Cardiac muscle cell (in vitro differentiated cells and primary cell): ENCODE results near the gene RAB4B. TPM values are rescaled to one million over a fixed set of nuclear protein-coding genes. Genes with fewer than 3 reads are reported as not detected.

Experiments used
- DNase-seq, 2 donors: peaks; one replicate each; pipeline versions ENCODE4 v3.0.0 to v3.0.0-alpha.2; 2010 to 2017; ENCODE audit warnings: low read depth in 1 of 2, low spot score in 1 of 2
- H3K27ac ChIP-seq: fragments of 200-600 bp; sonication (generic); 2 replicates; pipeline ENCODE4 v1.5.1; 2016
- H3K27me3 ChIP-seq: fragments of 200-600 bp; sonication (generic); 2 replicates; pipeline ENCODE4 v1.6.0; 2016; ENCODE audit warnings: control low read depth
- H3K36me3 ChIP-seq: fragments of 200-600 bp; sonication (generic); 2 replicates; pipeline ENCODE4 v1.5.1; 2016; ENCODE audit warnings: control low read depth
- H3K4me1 ChIP-seq: fragments of 200-600 bp; sonication (generic); 2 replicates; pipeline ENCODE4 v1.8.1; 2017; ENCODE audit warnings: low read depth, mild to moderate bottlenecking, mixed run types
- H3K4me3 ChIP-seq: fragments of 200-600 bp; sonication (generic); 2 replicates; pipeline ENCODE4 v1.5.1; 2016; ENCODE audit warnings: mild to moderate bottlenecking
- H3K9me3 ChIP-seq: fragments of 200-600 bp; sonication (generic); 2 replicates; pipeline ENCODE4 v1.5.1; 2017; ENCODE audit warnings: low read depth, mild to moderate bottlenecking, control low read depth
- CTCF ChIP-seq: IDR thresholded peaks from 2 replicates; pipeline ENCODE4 v1.5.1; 2012; ENCODE audit warnings: low read depth, mild to moderate bottlenecking, low read length
- polyA plus RNA-seq: library from polyadenylated mRNA; unstranded; fragments of >200 nt; fragmentation: Nextera tagmentation; extraction: Ambion mirVana; gene quantifications from 2 replicates; pipeline ENCODE4 v1.2.1, GENCODE V29; 2016
- total RNA-seq: library from RNA; depleted of rRNA; stranded (reverse); fragments of >200 nt; gene quantifications from 2 replicates; pipeline ENCODE4 v1.2.3, GENCODE V29; 2016

RAB4B gene
- total and polyA plus RNA-seq, 2 experiments from 2014 or later = 15.8 to 38.9 TPM

DNA sequence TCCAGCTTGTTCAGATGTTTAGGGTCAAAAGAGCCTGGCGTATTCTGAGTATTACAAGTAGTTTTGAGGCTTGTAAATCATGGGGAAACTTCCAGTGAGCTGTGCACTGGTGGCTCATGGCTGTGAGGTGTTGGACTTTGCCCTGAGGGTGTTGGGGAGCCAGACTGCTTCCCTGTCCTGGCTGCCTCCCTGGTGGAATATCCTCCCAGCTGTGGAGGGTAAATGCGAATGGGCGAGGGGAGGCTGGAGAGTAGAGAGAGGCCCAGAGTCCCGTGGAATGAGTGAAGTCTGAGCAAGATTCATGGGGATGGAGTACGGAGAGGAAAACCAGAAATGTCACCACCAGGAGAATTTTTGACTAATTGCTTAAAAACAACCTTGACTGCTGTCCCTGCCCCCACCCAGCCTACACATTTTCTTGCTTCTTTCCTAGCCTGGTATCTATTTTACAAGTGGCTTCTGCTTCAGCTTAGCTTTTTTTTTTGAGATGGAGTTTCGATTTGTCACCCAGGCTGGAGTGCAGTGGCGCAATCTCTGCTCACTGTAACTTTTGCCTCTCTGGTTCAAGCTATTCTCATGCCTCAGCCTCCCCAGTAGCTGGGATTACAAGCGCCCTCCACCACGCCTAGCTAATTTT is 23.3 kb upstream of the RAB4B start:
- peak overlapping the region; percentile 36 for H3K27ac ChIP-seq
- no peak for TF ChIP-seq CTCF

GRCh38 chr19:40755248-40755624 is 22.8 kb upstream of the RAB4B start:
- Histone ChIP-seq H3K36me3 (peaks cover 21% of the 10 kb centered on the region), H3K27ac (no peak overlapping the region), H3K4me3 (no peak overlapping the region), H3K4me1 (no peaks in the 10 kb centered on the region), H3K9me3 (no peaks in the 10 kb centered on the region), H3K27me3 (no peaks in the 10 kb centered on the region)
- DNase-seq = no peak
- TF ChIP-seq CTCF = no peak

More for the DNA sequence above, 23.3 kb upstream of the RAB4B start:
- peaks cover 2% of the 10 kb centered on the region for H3K4me1 ChIP-seq
- H3K4me3 ChIP-seq = no peak overlapping the region
- DNase-seq = peak in 1 of 2 donors; percentile 30
- no peaks in the 10 kb centered on the region for H3K27me3 ChIP-seq
- peaks cover 17% of the 10 kb centered on the region for H3K36me3 ChIP-seq
- H3K9me3 ChIP-seq = no peaks in the 10 kb centered on the region

DNA sequence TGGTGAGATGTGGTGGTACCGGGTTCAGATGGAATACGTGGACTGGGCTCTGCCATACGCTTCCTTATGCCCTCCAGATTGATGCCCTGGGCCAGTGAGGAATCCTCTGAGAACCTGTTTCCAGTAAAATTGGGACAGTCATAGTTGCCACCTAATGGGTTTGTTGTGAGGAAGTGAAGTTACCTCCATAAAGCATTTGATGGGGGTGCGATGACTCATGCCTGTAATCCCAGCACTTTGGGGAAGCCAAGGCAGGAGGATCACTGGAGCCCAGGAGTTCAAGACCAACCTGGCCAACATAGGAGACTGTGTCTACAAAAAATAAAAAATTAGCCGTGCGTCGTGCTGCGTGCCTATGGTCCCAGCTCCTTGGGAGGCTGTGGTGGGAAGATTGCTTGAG is 22.3 kb upstream of the RAB4B start:
- Histone ChIP-seq H3K9me3 (no peaks in the 10 kb centered on the region), H3K36me3 (peaks cover 26% of the 10 kb centered on the region), H3K27me3 (no peaks in the 10 kb centered on the region), H3K27ac (no peak overlapping the region), H3K4me3 (no peak overlapping the region), H3K4me1 (no peaks in the 10 kb centered on the region)
- DNase-seq = no peak
- TF ChIP-seq CTCF = no peak

- no peak overlapping the region for H3K27ac ChIP-seq
- H3K9me3 ChIP-seq = no peaks in the 10 kb centered on the region
- no peak for DNase-seq
- no peak for TF ChIP-seq CTCF
- H3K36me3 ChIP-seq = peaks cover 28% of the 10 kb centered on the region
- H3K4me1 ChIP-seq = no peaks in the 10 kb centered on the region
- H3K27me3 ChIP-seq = no peaks in the 10 kb centered on the region
- no peak overlapping the region for H3K4me3 ChIP-seq
These were observed 21.4 kb upstream of the RAB4B start for GRCh38 chr19:40756502-40757110.

- DNase-seq = no peak
- Histone ChIP-seq H3K4me3 (no peak overlapping the region), H3K9me3 (no peaks in the 10 kb centered on the region), H3K4me1 (no peaks in the 10 kb centered on the region), H3K27me3 (no peaks in the 10 kb centered on the region), H3K27ac (no peak overlapping the region), H3K36me3 (peaks cover 45% of the 10 kb centered on the region)
- no peak for TF ChIP-seq CTCF
These were observed 19.6 kb upstream of the RAB4B start for GRCh38 chr19:40758491-40758890.
